ENCODE results near the gene GHRHR.

Gene GHRHR

GRCh38 chr7:30928254-30928872 is 35.4 kb upstream of the GHRHR start:
- no peak for DNase-seq (ENCODE audit: low read depth)

- no peak for DNase-seq (ENCODE audit: low read depth)
Observed at GRCh38 chr7:30929686-30930085, 34.1 kb upstream of the GHRHR start.

- no peak for DNase-seq (ENCODE audit: low read depth)
Observed at GRCh38 chr7:30930621-30931020, 33.1 kb upstream of the GHRHR start.

GRCh38 chr7:30931161-30931928 is 32.4 kb upstream of the GHRHR start:
- DNase-seq (ENCODE audit: low read depth), result no peak

GRCh38 chr7:30931929-30932540 is 31.7 kb upstream of the GHRHR start:
- DNase-seq (ENCODE audit: low read depth), result no peak

- DNase-seq (ENCODE audit: low read depth), result no peak
Observed at GRCh38 chr7:30932562-30932961, 31.2 kb upstream of the GHRHR start.

GRCh38 chr7:30933124-30933974 is 30.4 kb upstream of the GHRHR start:
- no peak for DNase-seq (ENCODE audit: low read depth)

- DNase-seq (ENCODE audit: low read depth), result no peak
Observed at GRCh38 chr7:30934225-30934624, 29.5 kb upstream of the GHRHR start.

GRCh38 chr7:30934732-30935568 is 28.8 kb upstream of the GHRHR start:
- DNase-seq (ENCODE audit: low read depth), result no peak

GRCh38 chr7:30935569-30935877 is 28.2 kb upstream of the GHRHR start:
- no peak for DNase-seq (ENCODE audit: low read depth)

- DNase-seq (ENCODE audit: low read depth), result no peak
Observed at GRCh38 chr7:30936650-30937245, 27.0 kb upstream of the GHRHR start.

GRCh38 chr7:30937416-30937815 is 26.3 kb upstream of the GHRHR start:
- no peak for DNase-seq (ENCODE audit: low read depth)

GRCh38 chr7:30938435-30939316 is 25.1 kb upstream of the GHRHR start:
- peak; percentile 31 for DNase-seq (ENCODE audit: low read depth)

GRCh38 chr7:30941582-30942323 is 22.0 kb upstream of the GHRHR start:
- no peak for DNase-seq (ENCODE audit: low read depth)

GRCh38 chr7:30950197-30950596 is 13.6 kb upstream of the GHRHR start:
- DNase-seq (ENCODE audit: low read depth), result no peak

- no peak for DNase-seq (ENCODE audit: low read depth)
Observed at GRCh38 chr7:30954914-30955313, 8.8 kb upstream of the GHRHR start.

GRCh38 chr7:30956704-30957103 is 7.0 kb upstream of the GHRHR start:
- DNase-seq (ENCODE audit: low read depth), result no peak

- DNase-seq (ENCODE audit: low read depth), result no peak
Observed at GRCh38 chr7:30965372-30965771, 1.6 kb downstream of the GHRHR start.

GRCh38 chr7:30965883-30966282 is 2.1 kb downstream of the GHRHR start:
- no peak for DNase-seq (ENCODE audit: low read depth)

- no peak for DNase-seq (ENCODE audit: low read depth)
Observed at GRCh38 chr7:30968294-30968693, 4.5 kb downstream of the GHRHR start.

All from HS-5 (cell line).